ENCODE measurements around the gene RAD23B.
"Not testable (repeated sequence)": the region's sequence is repeated elsewhere in the genome, so short reads cannot be mapped to it uniquely, and the experiment has no call there.

The RAD23B gene

DNA sequence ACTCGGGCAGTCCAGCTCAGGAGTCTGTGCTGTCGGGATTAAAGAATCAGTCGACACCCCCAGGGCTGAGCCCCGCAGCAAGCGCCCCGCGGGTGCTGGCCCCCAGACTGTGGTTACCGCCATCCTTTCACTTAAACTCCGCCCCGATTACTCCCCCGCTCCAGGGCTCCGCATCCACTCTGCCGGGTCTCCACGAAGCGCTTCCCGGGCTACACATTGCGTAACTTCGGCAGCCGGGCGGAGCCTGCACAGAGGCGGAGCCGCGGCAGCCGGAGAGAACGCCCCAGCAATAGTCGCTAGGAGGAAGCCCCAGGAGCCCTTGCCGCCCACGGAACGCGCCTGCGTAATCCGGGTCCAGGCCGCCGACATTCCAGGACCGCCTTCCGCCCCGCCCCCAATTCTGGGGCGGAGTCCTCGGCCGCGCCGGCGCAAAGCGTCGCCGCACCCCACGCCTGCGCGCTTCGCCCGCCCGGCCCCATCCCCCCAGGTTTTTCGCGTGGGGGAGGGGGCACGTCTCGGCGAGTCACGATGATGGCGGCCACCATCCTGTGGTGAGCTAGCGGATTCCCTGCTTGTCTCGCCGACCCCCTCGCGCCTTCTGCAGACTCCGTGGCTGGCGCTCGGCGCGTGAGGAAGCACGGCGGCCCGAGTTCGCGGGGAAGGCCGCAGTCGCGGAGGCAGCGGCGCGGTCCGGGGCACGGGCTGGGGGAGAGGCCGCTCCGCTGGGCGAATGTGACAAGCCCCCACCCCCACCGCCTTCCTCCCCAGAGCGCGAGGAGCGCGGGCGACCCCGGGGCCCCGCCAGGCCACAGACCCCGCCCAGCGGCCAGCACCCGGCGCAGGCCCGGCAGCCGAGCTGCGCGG is at the start of gene RAD23B:
Gene RAD23B (plus strand): TSS at position 521 of the 864 bp plus-strand sequence. CDS start 351 bp downstream, outside the sequence.
- peak; percentile 99 for DNase-seq

DNA sequence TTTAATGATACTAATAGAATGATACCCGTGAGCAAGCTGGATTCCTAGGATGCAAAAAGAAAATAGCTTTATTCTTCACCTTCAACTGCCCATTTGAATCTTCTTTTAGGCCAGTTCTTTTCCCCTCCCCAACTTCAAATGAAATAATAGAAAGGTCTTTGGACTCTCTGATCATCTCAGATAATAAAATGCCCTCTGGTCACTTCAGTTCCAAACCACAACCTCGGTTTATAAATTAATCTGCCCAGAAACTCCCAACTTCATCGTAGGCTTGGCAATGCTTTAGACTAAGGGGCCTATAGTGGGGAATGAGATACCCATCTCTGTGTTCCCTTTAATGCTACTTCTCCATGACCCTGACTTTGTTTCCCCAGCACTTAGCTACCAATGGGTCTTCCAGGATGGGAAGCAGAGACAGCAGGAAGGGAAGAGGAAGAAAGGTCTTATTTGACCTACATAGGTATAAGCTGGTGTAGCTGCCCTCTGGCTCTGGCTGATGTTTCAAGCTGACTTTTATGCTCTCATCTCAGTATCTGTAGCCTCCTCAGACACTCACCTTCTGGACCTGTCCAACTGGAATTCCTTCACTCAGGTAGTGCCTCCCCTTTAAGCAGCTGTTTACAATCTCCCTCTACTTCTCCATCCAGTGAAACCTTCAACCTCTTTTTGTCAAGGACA is 47.2 kb upstream of the RAD23B start:
- no peak for DNase-seq

DNA sequence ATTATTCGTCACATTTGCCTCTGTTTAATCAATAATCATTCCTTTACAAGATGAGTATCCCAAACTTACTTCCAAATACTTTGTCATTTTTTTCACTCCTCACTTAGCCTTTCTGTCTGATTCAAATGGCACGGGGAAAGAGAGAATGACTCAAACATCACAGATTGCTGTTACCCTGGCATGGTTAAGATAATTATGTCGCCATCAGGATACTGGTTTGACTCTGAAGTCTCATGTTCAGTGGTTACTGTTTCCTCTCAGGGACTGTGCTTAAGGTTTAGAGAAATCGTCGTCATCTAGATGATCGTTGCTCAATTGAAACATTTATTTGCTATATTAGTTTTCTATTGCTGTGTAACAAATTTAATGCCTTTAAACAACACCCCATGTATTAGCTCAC is 45.2 kb upstream of the RAD23B start:
- peak; percentile 55 for DNase-seq

DNA sequence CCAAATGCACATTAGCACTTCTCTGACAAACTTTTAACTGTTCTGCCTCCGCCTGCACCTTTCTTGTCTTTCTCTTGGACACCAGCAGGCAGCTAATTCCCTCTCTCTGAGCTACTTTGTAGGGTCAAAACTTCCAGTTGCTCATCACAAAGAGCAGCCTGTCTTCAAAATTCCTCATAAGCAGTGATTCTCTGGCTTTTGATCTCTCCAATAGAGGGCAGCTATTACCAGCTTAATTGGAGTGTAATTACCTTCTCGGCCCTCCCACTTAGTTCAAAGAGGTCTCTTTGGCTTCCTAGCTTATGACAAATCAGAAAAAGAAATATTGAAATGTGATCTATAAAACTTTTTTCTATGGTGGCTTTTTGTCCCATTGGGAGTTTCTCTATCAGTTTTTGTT is 43.6 kb upstream of the RAD23B start:
- peak; percentile 21 for DNase-seq

DNA sequence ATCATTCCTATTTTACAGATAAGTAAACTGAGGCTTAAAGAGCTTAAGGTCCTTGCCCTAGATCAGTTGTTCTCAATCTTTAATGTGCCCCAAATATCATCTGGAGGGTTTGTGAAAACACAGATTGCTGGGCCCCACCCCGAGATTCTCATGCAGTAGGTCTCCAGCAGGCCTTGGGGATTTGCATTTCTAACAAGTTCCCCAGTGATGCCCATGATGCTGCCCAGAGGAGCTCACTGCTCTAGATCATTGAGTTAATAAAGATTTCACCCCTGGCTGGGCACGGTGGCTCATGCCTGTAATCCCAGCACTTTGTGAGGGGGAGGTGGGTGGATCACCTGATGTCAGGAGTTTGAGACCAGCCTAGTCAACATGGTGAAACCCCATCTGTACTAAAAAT is 42.8 kb upstream of the RAD23B start:
- no peak for DNase-seq

DNA sequence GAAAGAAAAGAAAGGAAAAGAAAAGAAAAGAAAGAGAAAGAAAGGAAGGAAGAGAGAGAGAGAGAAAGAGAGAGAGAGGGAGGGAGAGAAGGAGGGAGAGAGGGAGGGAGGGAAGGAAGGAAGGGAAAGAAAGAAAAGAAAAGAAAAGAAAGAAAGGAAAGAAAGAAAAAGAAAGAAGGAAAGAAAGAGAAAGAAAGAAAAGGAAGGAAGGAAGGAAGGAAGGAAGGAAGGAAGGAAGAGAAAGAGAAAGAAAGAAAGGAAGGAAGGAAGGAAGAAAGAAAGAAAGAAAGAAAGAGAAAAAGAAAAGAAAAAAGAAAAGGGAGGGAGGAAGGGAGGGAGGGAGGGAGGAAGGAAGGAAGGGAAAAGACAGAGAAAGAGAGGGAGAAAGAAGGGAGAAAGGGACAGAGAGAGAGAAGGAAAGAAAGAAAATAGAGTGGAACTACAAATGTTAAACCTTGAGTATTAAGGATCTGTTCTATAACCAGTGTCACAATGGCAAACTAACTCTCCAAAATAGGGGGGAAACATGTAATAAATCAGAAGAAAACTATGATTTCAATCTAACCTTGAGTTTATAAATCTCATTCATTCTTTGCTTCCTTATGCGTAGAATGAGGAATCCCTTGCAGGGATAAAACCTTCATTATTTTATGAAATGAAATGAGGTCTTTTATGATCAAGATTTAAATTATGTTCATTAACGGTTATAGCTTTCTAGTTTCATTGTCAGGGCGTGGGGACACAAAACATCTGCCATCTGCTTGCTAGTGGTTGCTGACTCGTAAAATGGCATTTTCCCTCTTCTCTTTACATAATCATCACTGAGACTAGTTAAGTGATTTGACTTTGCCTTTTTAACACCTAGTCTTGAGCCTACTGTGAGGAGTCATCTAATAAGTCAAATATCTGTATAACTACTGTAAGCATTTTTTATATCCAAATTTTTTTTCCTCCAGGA is 40.7 kb upstream of the RAD23B start:
- no peak for DNase-seq

DNA sequence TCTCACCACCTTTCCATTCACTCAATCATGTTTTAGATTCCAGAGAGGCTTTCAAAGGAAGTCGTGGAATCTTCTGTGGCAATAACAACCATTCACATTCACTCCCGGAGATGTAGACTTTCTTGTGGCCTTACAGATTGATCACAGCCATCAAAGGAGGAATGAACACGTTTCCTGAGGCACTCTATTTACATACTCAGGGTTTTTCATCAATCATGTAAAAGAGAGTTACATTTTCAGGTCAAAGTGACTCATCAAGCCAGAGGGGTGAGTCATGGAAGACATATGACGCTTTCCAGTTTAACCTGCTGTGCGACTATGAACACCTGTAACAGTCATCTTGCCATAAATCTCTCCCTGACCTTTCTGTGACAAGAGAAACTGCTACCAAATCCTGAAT is 39.3 kb upstream of the RAD23B start:
- DNase-seq: no peak

DNA sequence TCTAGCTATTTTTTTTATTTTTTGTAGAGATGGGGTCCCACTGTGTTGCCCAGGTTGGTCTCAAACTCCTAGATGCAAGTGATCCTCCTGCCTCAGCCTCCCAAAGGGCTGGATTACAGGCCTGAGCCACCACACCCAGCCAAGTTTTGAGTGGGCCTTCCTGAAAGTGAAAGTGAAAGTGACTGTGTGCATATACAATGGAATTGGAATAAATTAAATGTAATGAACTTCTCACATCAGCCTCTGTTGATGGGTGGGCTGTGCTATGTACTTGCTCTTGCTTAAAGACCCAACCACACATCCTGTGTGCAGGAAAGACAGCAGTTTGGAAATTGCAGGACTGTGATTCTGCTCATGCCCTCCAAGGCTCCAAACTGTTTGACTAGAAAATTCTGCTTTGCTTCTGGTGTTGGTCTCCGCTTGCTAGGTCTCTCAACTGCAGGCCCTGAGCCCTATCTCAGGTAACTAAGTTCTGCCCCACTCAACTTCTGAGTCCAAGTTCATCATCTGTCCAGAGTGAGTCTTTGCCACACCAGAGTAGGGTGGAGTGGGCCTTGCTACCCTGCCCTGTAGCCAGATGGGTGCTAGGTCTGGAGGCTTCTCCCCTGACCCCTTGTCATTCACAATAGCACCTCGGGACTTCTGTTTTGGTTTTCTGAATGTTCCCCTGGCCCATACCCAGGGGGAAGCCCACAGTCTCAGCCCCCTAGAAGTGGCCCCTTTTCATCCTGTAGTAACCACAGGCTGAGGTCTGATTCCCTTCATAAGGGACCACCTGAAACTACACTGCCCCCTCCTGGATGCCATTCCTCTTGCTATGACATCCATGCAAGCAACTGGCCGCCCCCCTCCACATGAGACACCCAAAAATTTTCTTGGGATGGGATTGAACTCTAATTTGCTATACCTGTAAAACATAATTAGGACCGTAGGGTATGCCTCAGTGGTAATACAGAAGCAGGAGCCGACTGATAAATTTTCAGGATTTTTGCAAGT is 36.5 kb upstream of the RAD23B start:
- DNase-seq: peak; percentile 34

DNA sequence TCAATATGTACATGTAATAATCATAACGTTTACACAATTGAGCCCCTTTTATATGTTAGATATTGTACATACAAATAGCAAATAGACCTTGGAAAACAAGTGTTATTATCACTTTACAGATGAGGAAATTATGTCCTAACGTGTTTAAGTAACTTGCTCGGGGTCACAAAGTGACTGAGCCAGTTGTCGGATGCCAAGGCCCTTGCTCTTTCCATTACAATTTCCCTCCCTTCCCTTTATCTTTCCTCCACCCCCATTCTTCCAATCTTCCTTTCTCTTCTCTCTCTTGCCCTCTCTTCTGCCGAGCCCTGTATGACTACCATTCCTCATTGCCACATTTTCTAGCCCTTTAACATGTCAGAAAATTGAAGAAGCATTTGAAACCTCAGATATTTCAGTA is 34.4 kb upstream of the RAD23B start:
- no peak for DNase-seq

- no peak for DNase-seq
Measured at GRCh38 chr9:107249131-107249533, 33.9 kb upstream of the RAD23B start.

GRCh38 chr9:107249665-107250285 is 33.3 kb upstream of the RAD23B start:
- no peak for DNase-seq

- no peak for DNase-seq
Measured at GRCh38 chr9:107251756-107252322, 31.2 kb upstream of the RAD23B start.

DNA sequence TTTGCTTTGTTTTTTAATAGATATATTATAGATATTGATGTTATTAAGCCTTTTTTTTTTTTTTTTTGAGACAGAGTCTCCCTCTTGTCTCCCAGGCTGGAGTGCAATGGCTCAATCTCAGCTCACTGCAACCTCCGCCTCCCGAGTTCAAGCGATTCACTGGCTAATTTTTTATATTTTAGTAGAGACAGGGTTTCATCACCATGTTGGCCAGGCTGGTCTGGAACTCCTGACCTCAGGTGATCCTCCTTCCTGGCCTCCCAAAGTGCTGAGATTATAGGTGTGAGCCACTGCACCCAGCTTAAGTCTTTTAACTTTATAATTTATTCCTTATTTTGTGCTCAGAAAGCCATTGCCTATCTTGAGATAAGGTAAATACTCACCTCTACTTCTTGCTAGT is 24.2 kb upstream of the RAD23B start:
- no peak for DNase-seq

DNA sequence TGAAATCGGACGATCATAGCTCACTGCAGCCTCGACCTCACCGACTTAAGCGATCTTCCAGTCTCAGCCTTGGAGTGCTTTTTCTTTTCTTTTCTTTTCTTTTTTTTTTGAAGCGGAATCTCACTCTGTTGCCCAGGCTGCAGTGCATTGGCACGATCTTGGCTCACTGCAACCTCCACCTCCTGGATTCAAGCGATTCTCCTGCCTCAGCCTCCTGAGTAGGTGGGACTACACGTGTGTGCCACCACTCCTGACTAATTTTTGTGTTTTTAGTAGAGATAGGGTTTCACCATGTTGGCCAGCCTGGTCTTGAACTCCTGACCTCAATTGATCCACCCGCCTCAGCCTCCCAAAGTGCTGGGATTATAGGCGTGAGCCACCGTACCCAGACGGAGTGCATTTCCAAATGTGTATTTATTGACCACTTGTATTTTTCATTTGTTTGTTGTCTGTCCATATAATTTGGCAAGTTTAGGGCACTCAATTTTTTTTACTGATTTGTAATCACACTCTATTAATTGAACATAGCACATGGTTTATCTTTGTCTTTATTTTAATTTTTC is 23.2 kb upstream of the RAD23B start:
- not testable (repeated sequence) for DNase-seq

DNA sequence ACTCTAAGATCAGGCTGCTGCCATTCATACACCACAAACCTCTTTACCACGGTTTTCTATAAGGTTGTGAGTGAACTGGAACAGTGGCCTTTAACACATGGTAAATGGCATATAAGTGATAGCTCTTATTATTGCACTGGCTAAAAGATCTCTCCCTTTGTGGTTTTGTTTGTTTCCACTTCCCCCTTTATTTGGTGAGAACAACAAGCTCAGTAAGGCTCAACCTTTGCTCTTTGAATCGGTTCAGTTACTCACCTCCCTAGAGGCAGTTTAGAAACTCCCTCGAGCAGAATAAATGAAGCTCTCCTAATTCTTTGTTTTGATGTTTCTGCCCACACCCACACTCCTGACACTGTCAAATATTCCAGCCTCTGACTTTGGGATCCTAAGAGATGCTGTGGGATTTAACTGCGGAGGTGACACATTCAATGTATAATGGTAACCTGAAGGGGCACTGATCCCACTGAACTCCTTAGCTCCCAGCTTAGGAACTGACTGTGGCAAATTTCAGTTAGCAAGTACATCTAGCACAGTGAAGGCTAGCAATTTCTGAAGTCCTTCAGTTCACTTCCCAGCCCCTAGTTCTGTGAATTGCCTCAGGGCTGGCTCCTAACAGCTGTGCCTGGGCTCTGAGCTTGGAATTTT is 22.5 kb upstream of the RAD23B start:
- DNase-seq: peak; percentile 31

- DNase-seq: no peak
Measured at GRCh38 chr9:107261106-107261505, 22.0 kb upstream of the RAD23B start.

GRCh38 chr9:107263289-107263688 is 19.8 kb upstream of the RAD23B start:
- DNase-seq: no peak

DNA sequence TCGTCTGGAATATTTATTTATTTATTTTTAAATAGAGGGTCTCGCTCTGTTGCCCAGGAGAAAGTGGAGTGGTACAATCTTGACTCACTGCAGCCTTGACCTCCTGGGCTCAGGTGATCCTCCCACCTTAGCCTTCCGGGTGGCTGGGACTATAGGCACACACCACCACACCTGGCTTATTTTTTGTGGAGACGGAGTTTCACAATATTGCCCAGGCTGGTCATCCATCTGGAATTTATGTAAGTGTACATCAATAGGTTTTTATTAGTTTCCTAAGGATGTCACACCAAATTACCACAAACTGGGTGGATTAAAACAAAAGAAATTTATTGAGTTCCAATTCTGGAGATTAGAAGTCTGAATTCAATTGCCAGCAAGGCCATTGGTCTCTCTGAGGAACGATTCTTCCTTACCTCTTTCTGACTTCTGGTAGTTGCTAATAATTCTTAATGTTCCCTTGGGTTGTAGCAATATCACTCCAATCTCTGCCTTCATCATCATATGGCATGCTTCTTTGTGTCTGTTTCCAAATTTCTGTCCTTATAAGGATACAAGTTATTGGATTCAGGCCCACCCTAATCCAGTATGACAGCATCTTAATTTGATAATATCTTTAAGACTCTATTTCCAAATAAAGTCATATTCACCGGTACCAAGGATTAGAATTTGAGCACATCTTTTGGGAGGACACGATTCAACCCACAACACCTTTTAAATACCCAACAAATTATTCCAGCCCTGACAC is 16.3 kb upstream of the RAD23B start:
- no peak for DNase-seq

DNA sequence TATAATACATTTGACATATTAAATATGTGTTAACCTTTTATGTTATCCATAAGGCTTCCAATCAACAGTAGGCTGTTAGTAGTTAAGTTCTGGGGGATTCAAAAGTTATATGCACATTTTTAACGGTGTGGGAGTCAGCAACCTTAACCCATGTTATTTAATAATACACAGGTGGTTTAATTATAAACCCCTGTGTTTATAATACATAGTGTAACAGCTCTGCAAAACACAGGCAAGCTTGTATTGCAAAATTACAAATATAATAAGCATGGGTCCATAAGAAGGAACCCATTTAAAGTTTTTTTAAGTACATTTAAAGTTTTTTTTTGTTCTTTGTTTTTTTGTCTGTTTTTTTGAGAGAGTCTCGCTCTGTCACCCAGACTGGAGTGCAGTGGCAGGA is 14.5 kb upstream of the RAD23B start:
- DNase-seq: no peak

Data from inflammatory macrophage treated with lipopolysaccharide for 4 hours (primary cell).